LNCaP clone FGC (cell line): ENCODE data around the gene TPST2.
"Not testable (repeated sequence)": the region's sequence is repeated elsewhere in the genome, so short reads cannot be mapped to it uniquely, and the experiment has no call there.

Experiments used
- DNase-seq: peaks from one replicate; pipeline ENCODE4 v3.0.0-alpha.2; 2011; ENCODE audit warnings: low read depth
- H3K4me3 ChIP-seq: 2 replicates; pipeline ENCODE4 v1.5.1; 2011; ENCODE audit warnings: mild to moderate bottlenecking, low read depth, low read length, control low read depth
- CTCF ChIP-seq: IDR thresholded peaks from 2 replicates; pipeline ENCODE4 v1.5.1; 2012; ENCODE audit warnings: mild to moderate bottlenecking; ENCODE audit not compliant: control insufficient read depth, insufficient read depth; ENCODE audit errors: extremely low read depth

Gene TPST2

GRCh38 chr22:26617271-26618199, 27.6 kb upstream of the TPST2 start, which contains the start of gene CRYBB1:
TSS of gene CRYBB1 (minus strand) at chr22:26618027. CDS start at chr22:26616319, 1,708 bp downstream.
- no peak for DNase-seq
- H3K4me3 ChIP-seq = no peak within 1 kb of the TSS
- TF ChIP-seq CTCF = no peak

GRCh38 chr22:26616650-26617049, 26.7 kb upstream of the TPST2 start:
- no peak for TF ChIP-seq CTCF
- no peak for DNase-seq
- no peak overlapping the region for H3K4me3 ChIP-seq

- DNase-seq = no peak
- no peak for TF ChIP-seq CTCF
- no peak overlapping the region for H3K4me3 ChIP-seq
These were observed 26.0 kb upstream of the TPST2 start for GRCh38 chr22:26615830-26616435.

- no peak for DNase-seq
- no peak for TF ChIP-seq CTCF
These were observed 25.2 kb upstream of the TPST2 start for GRCh38 chr22:26615149-26615548.

GRCh38 chr22:26614322-26614721, 24.4 kb upstream of the TPST2 start:
- H3K4me3 ChIP-seq = no peak overlapping the region
- TF ChIP-seq CTCF = no peak
- no peak for DNase-seq

More at GRCh38 chr22:26615149-26615548, 25.2 kb upstream of the TPST2 start:
- no peak overlapping the region for H3K4me3 ChIP-seq

GRCh38 chr22:26613753-26614152, 23.8 kb upstream of the TPST2 start:
- H3K4me3 ChIP-seq, DNase-seq: not testable (repeated sequence)

- H3K4me3 ChIP-seq = no peak overlapping the region
- no peak for TF ChIP-seq CTCF
- no peak for DNase-seq
These were observed 22.7 kb upstream of the TPST2 start for GRCh38 chr22:26612652-26613051.
